HepG2 (cell line): Measurements from ENCODE around the gene DHFR2. TPM values are rescaled to one million over a fixed set of nuclear protein-coding genes. Genes with fewer than 3 reads are reported as not detected.

Experiments used
- BCL3 ChIP-seq: sonication (generic); formaldehyde crosslinking; IDR thresholded peaks from 2 replicates; pipeline ENCODE4 v1.5.1; 2020; ENCODE audit warnings: mild to moderate bottlenecking, missing genetic modification reagents, moderate library complexity
- DRAP1 ChIP-seq: IDR thresholded peaks from 2 replicates; pipeline ENCODE4 v1.6.1; 2016; ENCODE audit warnings: missing genetic modification reagents, missing compliant biosample characterization
- GATAD2A ChIP-seq: IDR thresholded peaks from 2 replicates; pipeline ENCODE4 v1.6.1; 2016
- HNRNPLL ChIP-seq: fragments of 200-400 bp; formaldehyde crosslinking; IDR thresholded peaks from 2 replicates; pipeline ENCODE4 v1.6.1; 2017; ENCODE audit warnings: mild to moderate bottlenecking, low read depth, low read length; ENCODE audit not compliant: poor library complexity, severe bottlenecking
- HOMEZ ChIP-seq: IDR thresholded peaks from 2 replicates; pipeline ENCODE4 v1.6.1; 2016; ENCODE audit warnings: low read depth
- POGZ ChIP-seq: sonication (generic); formaldehyde crosslinking; IDR thresholded peaks from 2 replicates; pipeline ENCODE4 v1.4.0; 2020; ENCODE audit warnings: mild to moderate bottlenecking, missing genetic modification reagents
- REST ChIP-seq, 2 experiments: IDR thresholded peaks; 2 replicates each; pipeline ENCODE4 v1.6.1; 2011 to 2012; ENCODE audit warnings: low read length in 2 of 2, borderline replicate concordance in 1 of 2, low read depth in 1 of 2, mild to moderate bottlenecking in 1 of 2, moderate library complexity in 1 of 2
- SOX6 ChIP-seq, 2 experiments: fragments of 450-650 bp in 1 of 2; sonication (generic) in 1 of 2; formaldehyde crosslinking in 1 of 2; IDR thresholded peaks; 2 replicates each; pipeline versions ENCODE4 v1.4.0 to v1.6.1; 2017 to 2020; ENCODE audit warnings: antibody characterized with exemption in 1 of 2, mild to moderate bottlenecking in 1 of 2, missing genetic modification reagents in 1 of 2
- SP1 ChIP-seq, 2 experiments: fragments of 450-650 bp in 1 of 2; sonication (generic) in 1 of 2; formaldehyde crosslinking in 1 of 2; IDR thresholded peaks; 2 replicates each; pipeline versions ENCODE4 v1.4.0 to v1.6.1; 2016 to 2020; ENCODE audit warnings: missing genetic modification reagents in 1 of 2
- SP4 ChIP-seq: sonication (generic); formaldehyde crosslinking; IDR thresholded peaks from 2 replicates; pipeline ENCODE4 v1.8.1; 2023; ENCODE audit warnings: mild to moderate bottlenecking, missing genetic modification reagents
- ZEB1 ChIP-seq: IDR thresholded peaks from 2 replicates; pipeline ENCODE4 v1.6.1; 2012; ENCODE audit warnings: mild to moderate bottlenecking, low read depth, inconsistent platforms; ENCODE audit not compliant: insufficient replicate concordance
- ZFP37 ChIP-seq: sonication (generic); formaldehyde crosslinking; IDR thresholded peaks from 2 replicates; pipeline ENCODE4 v1.4.0; 2020; ENCODE audit warnings: missing genetic modification reagents, borderline replicate concordance
- ZHX1 ChIP-seq: sonication (generic); formaldehyde crosslinking; IDR thresholded peaks from 2 replicates; pipeline ENCODE4 v1.8.1; 2022; ENCODE audit warnings: low read depth, mild to moderate bottlenecking, missing genetic modification reagents
- ZNF605 ChIP-seq: sonication (generic); formaldehyde crosslinking; IDR thresholded peaks from 2 replicates; pipeline ENCODE4 v1.8.0; 2022; ENCODE audit warnings: mild to moderate bottlenecking, missing genetic modification reagents
- ZNF792 ChIP-seq: IDR thresholded peaks from 2 replicates; pipeline ENCODE4 v1.6.1; 2016
- polyA plus RNA-seq, 8 experiments: library from polyadenylated mRNA; depleted of rRNA in 3 of 8; stranded (reverse) in 7 of 8; unstranded in 1 of 8; fragments of >200 nt; fragmentation: Illumina TruSeq in 4 of 8; extraction: Trizol in 4 of 8; gene quantifications; 2 replicates each; pipeline versions ENCODE4 v1.2.1 to v1.2.3, GENCODE V29; 2011 to 2016; ENCODE audit warnings: low read depth in 4 of 8, missing spikeins in 1 of 8, mixed read lengths in 1 of 8; ENCODE audit not compliant: insufficient read depth in 1 of 8
- total RNA-seq, 5 experiments: library from RNA; depleted of rRNA; stranded (reverse); fragments of >200 nt; fragmentation: Illumina TruSeq; extraction: Trizol; gene quantifications; 2 replicates each; pipeline ENCODE4 v1.2.3, GENCODE V29; 2016; ENCODE audit warnings: low read depth in 1 of 5

Gene DHFR2
- total and polyA plus RNA-seq, 2 of the 13 experiments (the other 11 are each of a cell fraction or from before 2014, with no cell fraction given), result 1.4 to 4.6 TPM

- TF ChIP-seq SOX6 (IDR thresholded peaks at IDR 0.05), result no peak
- TF ChIP-seq SOX6 (CRISPR knock-in tag; IDR thresholded peaks at IDR 0.05), result peak; percentile 59; the same call in 1 of the 2 replicates
- TF ChIP-seq HOMEZ (CRISPR knock-in tag), result peak; percentile 86
- TF ChIP-seq ZHX1 (CRISPR knock-in tag), result 0 out of 2 replicates have a peak, but pooled peaks have one; percentile 70
- TF ChIP-seq BCL3, result 0 out of 2 replicates have a peak, but pooled peaks have one; percentile 28
- peak in 1 of 2 experiments; percentile 33; a peak in 1 of 4 replicates for TF ChIP-seq REST (IDR thresholded peaks at IDR 0.05; ENCODE audit: borderline replicate concordance in 1 of 2, low read depth in 1 of 2, low read length in 2 of 2)
- TF ChIP-seq SP4 (CRISPR knock-in tag), result peak; percentile 35
- peak; percentile 34 for TF ChIP-seq ZEB1
- 0 out of 2 replicates have a peak, but pooled peaks have one; percentile 11 for TF ChIP-seq SP1 (IDR thresholded peaks at IDR 0.05)
- 0 out of 2 replicates have a peak, but pooled peaks have one; percentile 41 for TF ChIP-seq SP1 (CRISPR knock-in tag; IDR thresholded peaks at IDR 0.05)
- peak; percentile 13; the same call in 1 of the 2 replicates for TF ChIP-seq ZNF792
- peak; percentile 92 for TF ChIP-seq POGZ (CRISPR knock-in tag)
- 0 out of 2 replicates have a peak, but pooled peaks have one; percentile 20 for TF ChIP-seq ZNF605 (CRISPR knock-in tag)
- TF ChIP-seq DRAP1 (CRISPR knock-in tag), result peak; percentile 75
- TF ChIP-seq GATAD2A (CRISPR knock-in tag), result peak; percentile 36; the same call in 1 of the 2 replicates
- peak; percentile 92 for TF ChIP-seq HNRNPLL
- peak; percentile 47; the same call in 1 of the 2 replicates for TF ChIP-seq ZFP37 (CRISPR knock-in tag)
Observed at GRCh38 chr3:94062513-94063404, at the start of gene DHFR2, which contains the start of gene NSUN3 (continued).
